Osteocyte (in vitro differentiated cells): Measurements from ENCODE around the gene ACLY. TPM values are rescaled to one million over a fixed set of nuclear protein-coding genes. Genes with fewer than 3 reads are reported as not detected.

Experiments used
- DNase-seq: peaks from one replicate; pipeline ENCODE4 v3.0.0; 2021; ENCODE audit warnings: mixed read lengths; ENCODE audit not compliant: unreplicated experiment; ENCODE audit errors: extremely low spot score
- H3K27ac Mint-ChIP-seq: one replicate; pipeline ENCODE4 v1.8.0; 2021; ENCODE audit warnings: mild to moderate bottlenecking, mixed read lengths; ENCODE audit not compliant: unreplicated experiment
- H3K27me3 Mint-ChIP-seq: one replicate; pipeline ENCODE4 v1.8.0; 2021; ENCODE audit warnings: mixed read lengths; ENCODE audit not compliant: unreplicated experiment
- H3K36me3 Mint-ChIP-seq: one replicate; pipeline ENCODE4 v1.8.0; 2021; ENCODE audit warnings: mixed read lengths; ENCODE audit not compliant: unreplicated experiment
- H3K4me1 Mint-ChIP-seq: one replicate; pipeline ENCODE4 v1.8.0; 2021; ENCODE audit warnings: mixed read lengths; ENCODE audit not compliant: unreplicated experiment
- H3K4me3 Mint-ChIP-seq: one replicate; pipeline ENCODE4 v1.8.0; 2021; ENCODE audit warnings: mild to moderate bottlenecking, moderate library complexity, mixed read lengths; ENCODE audit not compliant: unreplicated experiment
- H3K9me3 Mint-ChIP-seq: one replicate; pipeline ENCODE4 v1.8.0; 2021; ENCODE audit warnings: mixed read lengths; ENCODE audit not compliant: unreplicated experiment
- total RNA-seq: library from RNA; stranded (reverse); gene quantifications from 2 replicates; pipeline ENCODE4 v1.2.1, GENCODE V29; 2021
- TF ChIP-seq, protein P1 (sequence below): fragments of 200-600 bp; sonication (generic); IDR thresholded peaks from 2 replicates; pipeline ENCODE4 v1.5.0; 2021; ENCODE audit warnings: antibody characterized with exemption, mild to moderate bottlenecking, moderate library complexity

Gene ACLY
- total RNA-seq, 1 donor from 2014 or later: 141 TPM

DNA sequence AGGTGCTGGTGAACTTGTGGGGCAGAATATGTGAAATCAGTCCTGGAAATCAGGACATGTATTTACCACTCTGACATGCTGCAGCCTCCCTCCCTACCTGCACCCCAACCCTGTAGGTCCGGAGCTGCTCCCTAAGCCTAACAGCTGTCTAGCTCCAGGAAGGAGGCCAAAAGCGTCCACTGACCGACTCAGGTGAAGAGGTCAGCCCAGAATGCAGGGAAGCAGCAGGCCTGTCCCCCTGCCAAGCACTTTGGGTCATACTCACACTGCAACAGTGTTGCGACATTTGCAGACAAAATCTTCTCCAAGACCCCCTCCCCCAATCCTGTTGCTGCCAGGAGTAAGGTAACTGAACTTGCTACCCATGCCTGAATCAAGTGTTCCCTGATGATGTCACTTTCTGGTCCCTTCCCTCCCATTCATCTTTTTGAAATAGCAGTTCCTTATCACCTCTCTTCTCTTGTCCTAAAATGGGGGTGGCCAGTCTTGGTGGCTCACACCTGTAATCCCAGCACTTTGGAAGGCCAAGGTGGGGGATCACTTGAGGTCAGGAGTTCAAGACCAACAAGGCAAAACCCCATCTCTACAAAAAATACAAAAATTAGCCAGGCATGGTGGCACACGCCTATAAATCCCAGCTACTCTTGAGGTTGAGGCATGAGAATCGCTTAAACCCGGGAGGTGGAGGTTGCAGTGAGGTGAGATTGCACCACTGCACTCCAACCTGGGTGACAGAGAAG lies 1.3 kb upstream of the ACLY start:
- peaks cover 6% of the 10 kb centered on the region for H3K36me3 Mint-ChIP-seq
- H3K27ac Mint-ChIP-seq: peak overlapping the region; percentile 3
- peaks cover 26% of the 10 kb centered on the region for H3K4me1 Mint-ChIP-seq
- no peaks in the 10 kb centered on the region for H3K9me3 Mint-ChIP-seq
- DNase-seq: no peak
- TF ChIP-seq, protein P1, sequence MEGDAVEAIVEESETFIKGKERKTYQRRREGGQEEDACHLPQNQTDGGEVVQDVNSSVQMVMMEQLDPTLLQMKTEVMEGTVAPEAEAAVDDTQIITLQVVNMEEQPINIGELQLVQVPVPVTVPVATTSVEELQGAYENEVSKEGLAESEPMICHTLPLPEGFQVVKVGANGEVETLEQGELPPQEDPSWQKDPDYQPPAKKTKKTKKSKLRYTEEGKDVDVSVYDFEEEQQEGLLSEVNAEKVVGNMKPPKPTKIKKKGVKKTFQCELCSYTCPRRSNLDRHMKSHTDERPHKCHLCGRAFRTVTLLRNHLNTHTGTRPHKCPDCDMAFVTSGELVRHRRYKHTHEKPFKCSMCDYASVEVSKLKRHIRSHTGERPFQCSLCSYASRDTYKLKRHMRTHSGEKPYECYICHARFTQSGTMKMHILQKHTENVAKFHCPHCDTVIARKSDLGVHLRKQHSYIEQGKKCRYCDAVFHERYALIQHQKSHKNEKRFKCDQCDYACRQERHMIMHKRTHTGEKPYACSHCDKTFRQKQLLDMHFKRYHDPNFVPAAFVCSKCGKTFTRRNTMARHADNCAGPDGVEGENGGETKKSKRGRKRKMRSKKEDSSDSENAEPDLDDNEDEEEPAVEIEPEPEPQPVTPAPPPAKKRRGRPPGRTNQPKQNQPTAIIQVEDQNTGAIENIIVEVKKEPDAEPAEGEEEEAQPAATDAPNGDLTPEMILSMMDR: no peak
- H3K27me3 Mint-ChIP-seq: no peaks in the 10 kb centered on the region
- no peak overlapping the region for H3K4me3 Mint-ChIP-seq

DNA sequence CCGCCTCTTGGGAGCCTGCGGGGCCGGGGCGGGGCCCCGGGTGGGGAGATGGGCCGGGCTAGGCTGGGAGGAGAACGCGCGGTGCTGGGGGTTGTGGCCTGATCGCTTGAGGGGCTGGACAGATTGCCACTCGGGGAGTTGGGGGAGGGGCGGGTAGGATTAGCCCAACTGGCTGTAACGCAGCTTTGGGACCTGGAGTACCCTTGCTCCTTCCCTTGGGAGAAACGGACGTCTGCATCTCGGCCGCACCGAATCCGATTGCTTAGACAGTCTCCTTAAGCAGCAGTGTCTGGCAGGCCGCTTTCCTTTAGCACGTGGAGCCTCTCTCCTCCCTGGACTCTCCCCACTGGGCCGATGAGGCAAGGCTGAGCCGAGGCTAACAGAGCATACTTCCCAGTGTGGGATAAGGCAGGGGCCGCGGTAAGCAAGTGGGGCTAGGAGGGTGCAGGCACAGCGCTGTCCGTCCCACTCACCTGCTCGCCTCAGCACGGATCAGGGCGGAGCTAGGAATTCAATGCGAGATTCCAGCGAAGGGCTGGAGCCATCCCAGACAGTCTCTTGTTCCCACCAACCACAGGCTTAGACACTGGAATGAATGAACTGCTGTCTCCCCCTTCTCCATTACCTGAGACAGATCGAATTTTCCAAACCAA lies 540 bp upstream of the ACLY start:
- Mint-ChIP-seq H3K9me3 (no peaks in the 10 kb centered on the region), H3K27me3 (no peaks in the 10 kb centered on the region), H3K4me3 (peak overlapping the region; percentile 90), H3K27ac (peak overlapping the region; percentile 71), H3K4me1 (peaks cover 33% of the 10 kb centered on the region), H3K36me3 (peaks cover 6% of the 10 kb centered on the region)
- TF ChIP-seq, protein P1: no peak
- no peak for DNase-seq

DNA sequence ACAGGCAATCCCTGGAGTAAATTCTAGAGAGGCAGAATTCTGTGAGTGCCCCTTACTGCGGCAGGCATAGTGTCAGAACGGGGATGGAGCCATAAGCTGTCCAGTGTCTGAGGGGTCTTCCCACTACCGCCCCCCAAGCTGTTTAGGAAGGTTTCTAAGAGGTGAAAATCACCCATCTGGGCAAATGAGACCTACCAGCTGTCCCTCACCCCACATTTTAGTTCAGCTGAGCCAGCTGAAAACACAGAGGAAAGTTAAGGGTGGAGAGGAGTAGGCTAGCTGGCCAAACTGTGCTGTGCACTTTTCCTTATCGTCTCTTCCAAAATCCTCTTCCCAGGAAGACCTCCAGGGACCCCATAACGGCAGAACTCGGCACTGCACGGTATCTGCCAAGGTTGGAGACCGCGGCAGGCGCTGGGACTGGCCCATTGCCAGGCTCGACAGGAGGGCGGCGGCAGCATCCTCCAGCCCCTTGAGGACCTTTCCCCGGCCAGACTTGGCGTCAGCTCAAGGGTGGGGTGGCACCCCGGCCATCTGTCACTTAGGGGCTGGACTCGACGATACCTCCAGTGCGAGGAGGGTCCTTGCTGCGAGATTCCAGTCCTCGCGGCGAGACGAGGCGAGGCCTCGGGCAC lies 955 bp downstream of the ACLY start:
- no peaks in the 10 kb centered on the region for H3K27me3 Mint-ChIP-seq
- TF ChIP-seq, protein P1: no peak
- peak overlapping the region; percentile 90 for H3K4me3 Mint-ChIP-seq
- DNase-seq: peak; percentile 88
- peaks cover 13% of the 10 kb centered on the region for H3K36me3 Mint-ChIP-seq
- H3K4me1 Mint-ChIP-seq: peaks cover 45% of the 10 kb centered on the region
- H3K9me3 Mint-ChIP-seq: no peaks in the 10 kb centered on the region
- peak overlapping the region; percentile 85 for H3K27ac Mint-ChIP-seq

DNA sequence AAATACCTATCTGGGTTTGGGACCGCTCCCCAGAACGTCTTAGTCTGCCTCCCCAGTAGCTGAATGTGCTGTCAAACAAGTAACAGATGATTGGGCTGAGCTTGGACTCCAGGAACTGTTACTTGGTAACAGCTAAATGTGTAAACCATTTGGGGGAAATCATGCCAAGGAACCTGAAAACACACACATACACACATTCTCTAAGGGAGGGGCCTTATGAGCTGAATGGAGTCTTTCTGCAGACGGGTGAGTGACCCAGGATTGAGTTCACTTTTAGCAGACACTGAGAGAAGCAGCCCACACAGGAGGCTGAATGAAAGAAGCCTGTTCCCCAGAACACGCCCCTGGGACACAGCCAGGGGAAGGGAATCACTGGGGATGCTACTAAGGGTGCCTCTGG lies 1.6 kb downstream of the ACLY start:
- Mint-ChIP-seq H3K4me1 (peaks cover 47% of the 10 kb centered on the region), H3K27me3 (no peaks in the 10 kb centered on the region), H3K4me3 (peak overlapping the region; percentile 90), H3K27ac (peak overlapping the region; percentile 85), H3K9me3 (no peaks in the 10 kb centered on the region), H3K36me3 (peaks cover 19% of the 10 kb centered on the region)
- no peak for DNase-seq
- TF ChIP-seq, protein P1: no peak

DNA sequence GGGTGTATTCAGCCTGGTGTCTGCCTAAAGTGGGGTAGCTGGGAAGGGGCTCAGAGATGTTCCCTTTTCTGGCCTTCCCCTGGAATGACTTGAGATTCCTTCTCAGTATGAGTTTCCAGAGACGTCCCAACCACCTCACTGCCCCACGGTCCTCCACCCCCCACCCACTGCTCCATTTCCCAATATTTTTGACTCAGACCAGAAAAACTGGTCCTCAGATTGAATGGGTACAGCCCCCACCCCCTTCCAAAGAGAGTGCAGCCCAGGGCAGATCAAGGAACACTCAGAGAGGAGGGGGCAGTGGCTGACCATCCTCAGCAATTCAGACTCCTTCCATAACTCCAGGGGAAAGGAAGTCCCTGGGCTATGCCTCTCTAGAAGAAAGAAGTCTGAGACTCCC lies 3.2 kb downstream of the ACLY start:
- DNase-seq: no peak
- Mint-ChIP-seq H3K9me3 (no peaks in the 10 kb centered on the region), H3K36me3 (peaks cover 27% of the 10 kb centered on the region), H3K4me1 (peaks cover 47% of the 10 kb centered on the region), H3K4me3 (peak overlapping the region; percentile 42), H3K27me3 (no peaks in the 10 kb centered on the region), H3K27ac (peak overlapping the region; percentile 63)
- TF ChIP-seq, protein P1: no peak
